Dedifferentiated amniotic fluid mesenchymal stem cell (primary cell): ENCODE results near the gene CALM1.
"Not testable (repeated sequence)": the region's sequence is repeated elsewhere in the genome, so short reads cannot be mapped to it uniquely, and the experiment has no call there.

ENCODE experiments used
- DNase-seq: peaks from one replicate; pipeline ENCODE4 v3.0.0-alpha.2; 2016; ENCODE audit errors: extremely low spot score

Gene CALM1

DNA sequence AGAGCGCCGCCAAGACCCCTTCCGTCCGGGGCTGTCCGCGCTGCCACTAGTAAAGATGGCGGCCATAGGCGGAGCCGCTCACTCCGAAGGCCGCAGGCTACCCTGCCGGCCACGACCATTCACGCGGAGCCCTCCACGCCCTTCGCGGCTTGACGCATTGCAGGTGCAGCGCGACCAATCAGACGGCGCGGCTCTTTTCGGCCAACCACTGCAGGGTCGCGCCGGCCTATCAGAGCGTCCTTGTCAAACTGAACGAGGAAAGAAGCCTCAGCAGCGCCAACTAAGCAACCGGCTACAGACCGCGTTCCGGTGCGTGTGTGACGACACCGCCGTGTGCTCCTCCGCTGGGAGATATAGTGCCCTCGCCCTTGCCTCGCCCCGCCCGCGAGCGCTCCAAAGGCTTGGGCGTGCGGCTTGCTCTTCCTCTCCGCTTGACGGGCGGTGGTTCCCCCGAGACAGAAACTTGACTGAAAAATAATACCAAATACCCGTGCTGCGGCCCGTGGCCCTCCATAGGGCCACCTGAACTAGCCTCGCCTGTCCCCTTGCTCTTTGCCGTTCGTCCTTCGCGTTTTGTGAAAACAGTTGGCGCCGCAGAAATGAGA is 13.6 kb upstream of the CALM1 start:
- DNase-seq: peak; percentile 100

DNA sequence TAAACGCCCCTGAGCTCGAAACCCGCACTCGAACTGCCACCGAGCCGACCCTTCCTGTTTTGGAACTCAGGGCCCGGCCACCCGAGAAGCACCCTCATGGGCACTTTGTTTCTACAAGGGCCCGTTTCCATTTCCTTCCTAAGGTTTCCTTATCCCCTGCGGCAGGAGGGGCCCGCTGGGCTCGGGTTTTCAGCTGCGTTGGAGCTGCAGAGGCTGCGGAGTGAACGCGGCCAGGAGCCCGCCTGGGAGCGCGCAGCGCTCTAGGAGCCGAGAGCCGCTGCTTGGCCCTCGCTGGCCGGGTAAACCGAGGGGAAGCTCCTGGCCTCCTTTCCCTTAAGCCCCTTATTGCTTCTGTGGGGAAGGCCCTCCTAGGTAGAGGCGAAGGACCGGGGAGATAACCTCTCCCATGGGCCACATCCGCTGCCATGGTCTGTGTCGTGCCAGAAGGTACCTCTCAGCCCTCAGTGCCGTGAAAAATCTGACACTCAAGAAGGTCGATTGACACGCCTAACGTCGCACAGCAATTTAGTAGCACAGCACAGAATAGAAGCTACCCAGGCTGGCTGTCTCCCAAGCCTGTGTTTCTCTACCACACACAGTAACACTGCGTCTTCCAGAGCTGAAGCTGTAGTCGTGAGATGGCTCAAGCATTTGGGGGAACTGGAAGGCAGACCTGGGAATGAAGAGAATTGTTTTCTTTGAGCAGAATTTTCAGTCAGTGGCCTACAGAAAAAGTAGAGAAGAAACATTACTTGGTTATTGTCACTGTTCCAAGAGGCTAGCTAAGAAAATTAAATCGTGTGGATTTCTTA is 12.9 kb upstream of the CALM1 start:
- no peak for DNase-seq

DNA sequence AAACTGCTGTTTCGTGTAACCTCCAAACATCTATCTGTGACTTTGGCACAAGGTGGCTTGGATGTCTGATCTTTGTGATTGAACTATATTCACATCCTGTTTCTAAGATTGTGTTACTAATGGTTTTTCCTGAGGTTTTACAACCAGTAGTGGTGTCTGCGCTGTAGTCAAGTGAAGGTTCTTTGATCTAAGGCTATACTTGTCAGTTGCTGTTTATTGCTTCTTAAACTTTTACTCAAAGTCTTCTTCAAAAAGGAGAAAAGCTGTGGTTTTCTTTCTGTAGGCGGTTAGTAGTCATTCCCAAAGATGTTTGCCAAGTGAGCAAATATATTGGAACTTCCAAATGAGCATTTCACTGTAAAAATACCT is 12.3 kb upstream of the CALM1 start:
- no peak for DNase-seq

DNA sequence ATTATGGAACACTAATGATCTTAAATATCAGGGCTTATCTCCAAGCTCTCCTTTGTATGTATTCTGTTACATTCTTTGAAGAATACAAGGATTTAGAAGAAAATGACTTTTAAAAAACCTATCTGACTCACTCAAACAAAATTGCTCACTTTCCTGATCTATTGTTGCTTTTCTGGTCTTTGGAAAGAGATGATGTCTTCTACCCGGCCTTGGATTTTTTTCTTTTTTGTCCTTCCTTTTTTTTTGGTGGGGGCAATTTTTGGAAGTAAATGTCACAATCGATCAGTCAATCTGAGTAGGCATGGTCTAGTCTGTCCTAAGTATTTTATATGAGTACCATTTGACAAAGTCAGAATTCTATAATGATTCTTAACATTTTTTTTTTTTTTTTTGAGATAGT is 10.5 kb upstream of the CALM1 start:
- DNase-seq: no peak

DNA sequence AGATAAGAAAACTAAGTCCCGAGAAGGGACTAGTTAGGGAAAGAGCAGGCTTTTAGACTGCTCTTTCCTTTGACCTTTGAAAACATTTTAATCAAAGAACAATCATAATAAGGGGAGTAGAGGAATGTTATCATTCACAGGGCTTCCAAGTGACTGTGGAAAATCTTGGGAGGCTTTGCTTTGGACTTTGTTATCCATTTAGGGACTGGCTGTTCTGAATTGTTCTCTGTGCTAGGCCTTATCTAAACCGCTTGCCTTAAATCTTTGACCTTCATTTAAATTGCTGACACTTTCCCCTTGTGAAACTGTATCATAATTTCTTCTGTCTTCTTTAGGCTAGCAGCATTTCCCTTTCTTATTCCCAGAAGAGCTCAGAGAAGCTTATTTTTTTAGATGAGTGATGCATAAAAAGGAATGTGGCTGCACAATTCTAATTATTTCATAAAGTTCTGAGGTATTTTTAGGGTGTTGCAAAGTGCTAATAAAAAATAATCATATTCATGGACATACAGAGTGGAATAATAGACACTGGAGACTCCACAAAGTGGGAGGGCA is 9.5 kb upstream of the CALM1 start:
- DNase-seq: no peak

DNA sequence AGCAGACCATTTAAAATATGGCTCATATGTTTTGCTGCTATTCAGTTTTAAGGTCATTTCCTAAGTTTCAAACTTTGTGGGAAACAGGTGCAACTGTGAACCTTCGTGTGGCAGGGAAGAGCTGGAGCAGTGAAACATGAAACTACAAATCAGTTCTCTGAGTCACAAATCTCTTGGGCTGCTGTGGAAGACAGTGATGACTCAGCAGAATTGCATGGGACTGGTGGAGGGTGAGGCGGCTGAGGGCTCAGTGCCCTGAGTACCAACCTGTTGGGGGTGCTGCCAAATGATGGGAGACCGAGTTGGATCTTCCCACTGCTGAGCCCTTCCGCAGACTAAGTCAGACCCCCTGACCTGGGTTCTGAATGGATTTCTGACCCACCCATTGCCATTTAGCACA is 8.4 kb upstream of the CALM1 start:
- peak; percentile 77 for DNase-seq

DNA sequence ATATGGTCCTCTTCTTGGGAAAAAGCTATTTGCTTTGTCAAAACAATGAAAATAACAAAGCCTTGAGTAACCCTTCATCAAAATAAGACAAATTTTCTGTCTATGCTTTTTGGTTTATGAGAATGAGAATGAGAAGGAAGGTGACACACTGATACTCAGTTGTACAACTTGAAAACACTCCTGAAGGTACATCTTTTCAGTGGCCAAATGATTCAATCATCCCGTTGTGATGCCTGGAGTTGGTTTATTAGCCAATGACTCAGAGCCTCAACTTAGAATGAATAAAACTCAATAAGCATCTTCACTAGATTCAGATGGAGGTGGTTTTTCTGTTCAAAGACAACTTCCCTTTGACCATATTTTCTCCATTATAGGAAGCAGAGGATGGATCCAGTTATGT is 7.8 kb upstream of the CALM1 start:
- DNase-seq: no peak

DNA sequence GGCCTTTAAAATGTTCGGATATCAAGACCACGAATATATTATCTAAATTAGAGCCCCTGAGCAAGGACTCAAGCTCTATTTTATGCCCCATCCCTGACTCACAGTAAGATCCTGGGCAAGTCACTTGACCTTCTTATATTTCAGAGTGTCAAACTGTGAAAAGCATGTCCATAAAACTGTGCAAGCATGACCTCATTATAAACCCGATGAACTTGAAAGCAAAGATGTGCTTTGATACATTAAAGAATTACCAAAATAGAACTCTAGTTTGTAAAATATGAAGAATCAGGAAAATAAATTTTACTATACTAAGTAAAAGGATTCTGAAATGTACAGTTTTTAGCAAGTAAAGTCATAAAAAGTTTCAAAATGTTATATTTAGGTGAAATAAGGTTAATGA is 2.9 kb upstream of the CALM1 start:
- no peak for DNase-seq

DNA sequence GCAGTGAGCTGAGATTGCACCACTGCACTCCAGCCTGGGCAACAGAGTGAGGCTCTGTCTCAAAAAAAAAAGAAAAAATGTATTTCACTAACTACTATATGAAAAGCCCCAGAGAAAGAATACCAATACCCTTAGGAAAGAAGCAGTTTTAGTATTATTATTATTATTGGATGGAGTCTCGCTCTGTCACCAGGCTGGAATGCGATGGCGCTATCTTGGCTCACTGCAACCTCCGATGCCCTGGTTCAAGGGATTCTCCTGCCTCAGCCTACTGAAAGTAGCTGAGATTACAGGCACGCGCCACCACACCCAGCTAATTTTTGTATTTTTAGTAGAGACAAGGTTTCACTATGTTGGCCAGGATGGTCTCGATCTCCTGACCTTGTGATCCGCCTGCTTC is 2.0 kb upstream of the CALM1 start:
- DNase-seq: not testable (repeated sequence)

DNA sequence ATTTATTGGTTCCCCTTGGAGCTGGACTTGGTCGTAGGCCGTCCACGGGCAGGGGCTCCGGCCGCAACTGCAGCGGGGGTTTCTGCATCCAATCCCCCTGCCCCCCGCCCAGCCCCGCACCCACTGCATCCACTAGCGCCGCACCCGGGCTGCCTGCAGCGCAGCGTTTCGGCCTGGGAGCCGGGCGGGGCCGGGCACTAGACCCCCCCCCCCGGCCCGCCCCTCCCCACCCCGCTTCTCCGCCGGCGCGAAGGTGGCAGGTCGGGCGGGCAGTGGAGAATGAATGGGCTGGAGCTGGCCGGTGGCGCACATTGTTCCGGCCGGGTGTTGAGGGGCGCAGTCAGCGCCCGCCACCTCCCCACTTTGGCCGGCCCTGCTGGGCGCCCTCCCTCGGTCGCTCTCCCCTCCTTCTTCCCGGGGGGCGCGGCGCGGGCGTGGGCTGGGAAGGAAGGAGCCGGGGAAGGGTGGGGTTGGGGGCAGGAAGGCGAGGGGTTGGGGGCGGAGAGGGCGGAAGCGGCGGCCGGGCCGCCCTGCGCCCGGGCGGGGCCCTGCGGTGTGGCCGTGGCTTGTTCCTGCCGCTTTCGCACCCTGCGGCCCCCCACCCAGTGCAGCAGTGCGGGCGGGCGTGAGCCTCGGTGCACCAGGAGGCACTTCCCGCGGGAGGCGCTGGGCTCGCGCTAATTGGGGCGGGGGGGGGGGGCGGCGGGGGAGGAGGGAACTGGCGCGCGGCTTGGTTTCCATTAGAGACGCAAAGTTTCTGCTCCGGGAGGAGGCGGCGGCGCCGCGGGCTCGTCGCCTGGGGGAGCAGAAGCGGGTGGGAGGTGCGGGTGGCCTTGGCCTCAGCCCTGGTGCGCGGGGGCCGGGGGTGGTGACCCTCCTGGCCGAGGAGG is 841 bp downstream of the CALM1 start:
- DNase-seq: no peak

DNA sequence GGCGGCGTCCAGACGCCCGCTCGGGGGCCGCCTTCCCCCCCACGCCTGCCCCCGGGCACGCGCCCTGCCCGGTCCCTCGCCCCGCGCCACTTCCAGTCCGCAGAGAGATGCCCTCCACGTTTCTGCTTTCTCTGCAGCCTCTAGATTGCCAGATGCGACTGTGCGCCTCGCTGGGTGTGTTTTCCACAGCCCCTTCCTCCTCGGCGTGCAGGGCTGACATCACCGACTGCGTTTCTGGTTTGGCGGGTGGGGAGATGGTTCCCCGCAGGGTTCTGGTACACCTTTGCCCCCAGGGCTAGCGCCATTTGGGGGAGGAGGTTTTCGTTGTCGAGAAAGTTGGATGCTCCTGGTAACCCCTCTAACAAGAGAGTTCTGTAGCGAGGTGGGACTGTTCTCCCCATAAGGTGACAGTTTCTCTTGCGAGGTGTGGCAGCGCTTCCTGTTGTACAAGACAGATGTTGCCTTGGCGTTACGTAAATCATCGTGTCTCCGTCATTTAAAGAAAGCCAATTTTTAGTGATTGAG is 1.5 kb downstream of the CALM1 start:
- DNase-seq: no peak

DNA sequence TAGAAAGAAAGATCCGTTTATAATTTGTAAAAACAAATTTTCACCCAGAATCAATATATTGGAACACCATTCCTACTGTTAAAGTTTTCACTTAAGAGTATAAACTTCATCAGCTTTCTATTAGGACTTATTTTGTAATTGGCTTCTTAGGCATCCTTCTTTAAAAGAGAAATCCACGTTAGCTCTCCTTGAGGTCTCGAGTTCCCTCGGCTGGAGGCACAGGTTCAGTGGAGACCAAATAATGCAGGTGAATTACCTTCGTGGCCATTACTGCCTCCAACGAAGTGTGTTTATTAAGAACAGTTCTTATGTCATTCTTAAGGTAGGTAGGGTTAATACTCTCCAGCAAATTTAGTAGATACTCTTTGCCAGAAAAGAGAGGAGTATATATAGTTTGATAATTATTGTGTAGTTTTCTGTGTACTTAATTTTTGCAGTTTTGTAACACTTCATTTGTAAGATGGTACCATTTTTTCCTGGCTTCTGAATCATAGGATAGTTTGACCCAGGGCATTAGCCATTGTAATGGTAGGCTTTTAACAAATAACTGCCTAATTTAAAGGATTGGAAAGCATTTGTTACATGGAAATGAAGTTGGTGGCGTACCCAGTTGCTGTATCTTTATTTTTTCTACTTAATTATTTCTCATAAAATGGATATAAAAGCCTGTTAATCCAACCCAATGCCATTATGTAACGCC is 2.2 kb downstream of the CALM1 start:
- DNase-seq: no peak

DNA sequence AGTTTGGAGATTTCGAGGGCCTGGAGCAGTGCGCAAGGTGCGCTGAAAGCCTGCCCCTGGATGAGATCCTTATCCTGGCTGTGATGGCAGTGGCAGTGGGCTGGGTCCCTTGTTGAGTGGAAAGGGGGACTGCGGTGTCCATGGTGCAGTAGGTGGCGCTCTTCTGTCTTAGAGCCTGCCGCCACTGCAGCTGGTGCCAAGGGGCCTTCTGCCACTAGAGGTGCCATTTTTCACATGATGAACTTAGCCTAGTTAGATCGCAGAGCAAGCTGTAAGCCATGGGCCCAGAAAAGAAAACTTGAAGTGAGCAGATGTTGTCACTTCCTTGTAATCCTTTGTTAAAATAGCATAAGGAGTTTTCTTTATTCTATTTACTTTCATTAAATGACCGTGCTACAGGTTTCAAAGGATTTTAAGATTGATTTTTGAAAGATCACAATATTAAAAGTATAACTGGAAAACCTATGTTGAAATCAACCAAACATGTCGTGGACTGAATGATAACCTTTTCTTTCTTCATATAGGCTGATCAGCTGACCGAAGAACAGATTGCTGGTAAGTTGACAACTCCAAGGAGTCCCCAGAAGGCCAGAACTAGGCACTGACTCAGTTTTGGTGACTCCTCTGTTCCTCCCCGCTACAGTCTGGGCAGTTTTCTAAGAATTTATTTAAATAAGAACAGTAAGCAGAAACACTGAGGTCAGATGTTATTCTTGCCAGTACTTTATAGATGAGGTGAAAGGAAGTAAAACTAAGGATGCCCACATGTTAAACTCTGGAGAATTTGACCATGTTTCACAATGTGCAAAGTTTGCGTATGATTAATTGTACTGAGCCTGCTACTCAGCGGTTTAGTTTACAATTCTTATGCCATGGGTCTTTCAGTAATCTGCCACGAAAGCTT is 3.0 kb downstream of the CALM1 start:
- peak; percentile 92 for DNase-seq

DNA sequence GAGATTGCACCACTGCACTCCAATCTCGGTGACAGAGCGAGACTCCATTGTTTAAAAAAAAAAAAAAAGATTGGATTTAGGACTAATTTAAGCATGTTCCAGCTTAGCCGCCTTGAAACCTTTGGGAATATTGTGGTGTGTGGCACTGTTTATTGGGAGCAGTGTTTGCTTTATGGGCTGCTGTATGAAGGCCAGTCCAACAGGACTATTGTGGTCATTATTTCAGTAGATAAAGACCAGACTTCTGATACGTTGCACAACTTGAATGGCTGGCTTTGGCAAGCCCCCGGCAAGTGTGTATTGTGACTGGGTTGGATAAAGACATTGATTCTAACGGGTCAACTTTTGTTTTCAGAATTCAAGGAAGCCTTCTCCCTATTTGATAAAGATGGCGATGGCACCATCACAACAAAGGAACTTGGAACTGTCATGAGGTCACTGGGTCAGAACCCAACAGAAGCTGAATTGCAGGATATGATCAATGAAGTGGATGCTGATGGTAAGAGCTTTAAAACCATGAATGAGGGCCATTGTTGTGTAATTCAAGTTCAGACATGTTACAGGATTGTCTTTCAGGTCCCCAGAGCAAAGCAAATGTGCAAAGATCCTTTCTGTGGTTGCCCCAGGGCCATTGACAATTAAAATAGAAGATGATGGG is 4.2 kb downstream of the CALM1 start:
- DNase-seq: no peak

DNA sequence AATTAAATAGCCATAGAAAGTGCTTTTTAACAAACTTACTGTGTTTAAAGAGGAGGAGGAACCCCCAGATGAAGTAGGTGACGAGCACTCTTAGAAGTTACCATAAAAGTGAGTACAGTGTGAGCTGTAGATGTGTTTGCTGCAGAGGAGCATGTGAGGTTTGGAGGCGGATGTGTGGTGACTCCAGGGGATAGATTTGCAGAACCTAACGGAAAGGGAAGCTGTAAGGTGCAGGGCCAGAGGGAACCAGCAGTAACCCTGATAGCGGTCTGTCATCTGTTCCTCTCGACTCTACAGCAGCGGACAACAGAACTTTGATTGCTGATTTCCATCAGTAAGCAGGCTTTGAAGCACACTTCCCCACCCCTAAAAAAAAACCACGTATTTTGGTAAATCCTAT is 5.2 kb downstream of the CALM1 start:
- no peak for DNase-seq

DNA sequence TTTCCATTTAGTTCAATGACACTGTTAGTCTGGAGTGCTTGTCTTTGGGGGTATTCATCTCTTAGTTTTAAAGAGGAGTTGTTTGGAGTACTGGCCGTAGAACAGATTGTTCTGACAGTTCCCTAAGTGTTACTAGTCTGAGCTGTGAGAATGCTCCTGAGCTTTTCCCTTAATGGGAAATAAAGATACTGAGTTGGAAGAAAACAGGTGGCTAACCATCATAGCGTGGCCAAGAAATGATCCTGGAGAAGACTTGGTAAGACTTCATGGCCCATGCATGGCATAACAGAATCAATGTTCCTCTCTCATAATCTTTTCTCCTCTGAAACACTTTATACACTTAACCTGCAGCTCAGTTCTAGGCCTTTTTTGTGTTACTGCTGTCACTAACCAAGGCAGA is 6.2 kb downstream of the CALM1 start:
- DNase-seq: no peak

DNA sequence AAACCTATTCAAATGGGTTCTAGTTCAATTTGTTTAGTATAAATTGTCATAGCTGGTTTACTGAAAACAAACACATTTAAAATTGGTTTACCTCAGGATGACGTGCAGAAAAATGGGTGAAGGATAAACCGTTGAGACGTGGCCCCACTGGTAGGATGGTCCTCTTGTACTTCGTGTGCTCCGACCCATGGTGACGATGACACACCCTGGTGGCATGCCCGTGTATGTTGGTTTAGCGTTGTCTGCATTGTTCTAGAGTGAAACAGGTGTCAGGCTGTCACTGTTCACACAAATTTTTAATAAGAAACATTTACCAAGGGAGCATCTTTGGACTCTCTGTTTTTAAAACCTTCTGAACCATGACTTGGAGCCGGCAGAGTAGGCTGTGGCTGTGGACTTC is 8.3 kb downstream of the CALM1 start:
- no peak for DNase-seq

DNA sequence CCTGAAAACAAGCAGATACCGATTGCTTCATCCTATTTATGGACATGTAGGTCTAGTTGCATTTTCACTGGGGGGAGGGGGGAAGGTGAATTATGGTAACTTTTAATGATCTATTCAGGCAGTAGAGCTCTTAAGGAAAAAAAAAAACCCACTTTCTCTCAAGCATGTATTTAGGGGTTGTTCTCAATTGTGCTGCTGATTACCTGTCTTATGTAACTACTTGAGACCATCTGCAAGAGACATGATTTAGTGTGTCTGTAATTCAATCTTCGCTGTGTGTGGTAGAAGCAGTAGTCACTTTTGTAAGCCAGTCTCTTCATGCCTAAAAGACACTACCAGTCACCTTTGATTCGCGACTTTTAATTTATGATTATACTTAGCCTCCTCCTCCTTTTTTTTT is 8.9 kb downstream of the CALM1 start:
- DNase-seq: no peak

DNA sequence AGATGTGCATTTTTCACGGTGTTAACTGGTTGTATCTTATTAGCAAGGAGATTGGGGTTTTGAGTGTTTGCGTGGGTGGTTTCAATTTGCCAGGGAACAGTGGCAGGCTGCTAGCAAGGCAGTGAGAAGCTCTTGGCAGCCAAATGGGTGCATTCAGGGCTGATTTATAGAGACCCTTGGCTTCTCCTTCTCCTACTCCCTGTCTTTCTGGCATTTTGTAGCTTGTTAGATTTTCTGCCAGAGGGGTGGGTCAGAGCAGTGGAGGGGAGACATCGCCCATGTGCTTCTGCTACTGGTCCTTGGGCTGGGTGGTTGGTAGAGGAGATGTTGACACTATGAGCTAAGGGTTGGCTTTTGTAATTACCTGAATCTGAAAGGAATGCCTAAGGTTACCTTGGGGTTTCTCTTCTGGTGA is 9.6 kb downstream of the CALM1 start:
- no peak for DNase-seq

DNA sequence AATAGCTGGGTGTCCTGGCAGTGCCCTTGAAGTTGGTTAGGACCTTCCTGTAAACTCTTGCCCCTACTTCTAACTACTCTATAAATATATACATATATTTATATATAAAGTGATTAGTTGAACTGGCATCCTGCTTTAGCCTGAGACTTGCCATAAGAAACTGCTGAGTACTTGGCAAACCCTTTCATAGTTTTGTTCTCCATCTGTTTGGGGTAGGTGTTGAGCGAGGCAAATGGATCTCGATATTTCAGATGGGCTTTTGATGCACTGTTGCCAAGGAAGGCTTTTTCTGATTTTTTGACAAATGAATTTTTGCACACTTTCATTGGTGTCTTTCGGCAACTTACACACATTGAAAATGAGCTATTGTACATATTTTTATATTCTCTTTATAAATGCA is 10.4 kb downstream of the CALM1 start:
- no peak for DNase-seq
